ENCODE results near the gene SETD3. TPM values are rescaled to one million over a fixed set of nuclear protein-coding genes. Genes with fewer than 3 reads are reported as not detected.

The SETD3 gene
- total and polyA plus RNA-seq, 10 of the 15 experiments (the other 5 are each of a cell fraction or from before 2014, with no cell fraction given): 11.3 to 44.2 (median 36.5) TPM

DNA sequence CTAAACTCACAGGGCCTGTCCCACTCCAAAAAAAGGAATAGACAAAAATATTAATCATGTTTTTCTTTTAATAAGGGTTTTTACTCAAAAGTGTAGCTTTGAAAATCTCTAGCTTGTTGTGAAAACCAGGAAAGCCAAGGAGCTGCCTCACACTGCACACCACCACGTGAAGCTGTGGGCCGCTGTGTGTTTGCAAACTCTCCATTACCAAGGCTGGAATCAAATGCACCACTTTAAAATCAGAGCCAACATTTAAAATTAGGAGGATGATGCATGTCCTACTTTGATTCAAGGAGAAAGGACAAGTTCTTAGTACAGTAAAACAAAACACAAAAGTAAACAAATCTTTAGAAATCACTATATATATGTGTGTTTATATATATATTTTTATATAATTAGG, 83.0 kb downstream of the SETD3 start:
- FAIRE-seq (no peak), ATAC-seq (no peak), DNase-seq (ENCODE audit: low read depth, low spot score) (no peak)
- Histone ChIP-seq H3K27ac (ENCODE audit: control insufficient read depth, insufficient read depth) (no peak overlapping the region), H3K9ac (ENCODE audit: control insufficient read depth, insufficient read depth, low read length) (no peak overlapping the region), H3K4me1 (ENCODE audit: control insufficient read depth, insufficient read depth, low read length) (peaks cover 3% of the 10 kb centered on the region; the same call in 1 of the 2 replicates), H3K4me3 (no peak overlapping the region), H4K20me1 (ENCODE audit: control insufficient read depth, insufficient read depth) (no peaks in the 10 kb centered on the region), H3K9me3 (replicated peaks; ENCODE audit: control insufficient read depth, insufficient read depth, low read length) (no peaks in the 10 kb centered on the region), H3K79me2 (ENCODE audit: control insufficient read depth, insufficient read depth, low read length) (no peaks in the 10 kb centered on the region), H3K4me2 (ENCODE audit: control insufficient read depth, insufficient read depth) (no peak overlapping the region), H3K27me3 (replicated peaks in 1 of 2; ENCODE audit: control insufficient read depth in 2 of 2, insufficient read depth in 2 of 2, low read length in 1 of 2) (no peaks in the 10 kb centered on the region), H3K36me3 (ENCODE audit: control insufficient read depth in 2 of 2, insufficient read depth in 2 of 2, low read length in 1 of 2) (peaks cover 0 to 5% of the 10 kb centered on the region in 2 experiments; a peak in 3 of 4 replicates), H2AFZ (ENCODE audit: control insufficient read depth, low read depth, low read length) (no peak overlapping the region)
- in situ Hi-C loops (cut with MboI) (no loop called here), intact Hi-C loops (cut with micrococcal nuclease; ENCODE audit: unreplicated experiment) (no loop called here)
- ChIA-PET POLR2A (no interaction called here), CTCF (interaction anchor here (0.7 to 11.5 kb wide), 5 partner anchors 9 to 18 kb away, joined by 3 to 233 read pairs (median 8); no protein-coding TSS in a partner anchor), SMC1A (ENCODE audit: uncharacterized antibody, unreplicated experiment) (interaction anchor here (1.4 kb wide), 1 partner anchor 18 kb away, joined by 4 read pairs; no protein-coding TSS in a partner anchor), RAD21 (ENCODE audit: unreplicated experiment) (no interaction called here)
- TF ChIP-seq JUND (IDR thresholded peaks at IDR 0.05; ENCODE audit: low read depth, low read length) (no peak), CHD2 (IDR thresholded peaks at IDR 0.05; ENCODE audit: borderline replicate concordance, low read depth, low read length) (no peak), ZNF24 (IDR thresholded peaks at IDR 0.05) (no peak), ATF7 (IDR thresholded peaks at IDR 0.05; ENCODE audit: low read depth) (no peak), EGR1 (IDR thresholded peaks at IDR 0.05; ENCODE audit: borderline replicate concordance in 1 of 2, low read depth in 2 of 2, low read length in 2 of 2) (no peak), PAX8 (IDR thresholded peaks at IDR 0.05) (no peak), CREB1 (IDR thresholded peaks at IDR 0.05; ENCODE audit: low read depth) (no peak)
- BruUV-seq (replicated peaks): no TSS peak
- 88% methylated on average over 2 of the region's 2 CpGs for WGBS (ENCODE audit: insufficient coverage, insufficient replicate concordance, low lambda C conversion rate, missing lambda C conversion rate)

- no peaks in the 10 kb centered on the region for H4K20me1 ChIP-seq (ENCODE audit: control insufficient read depth, insufficient read depth)
- no peaks in the 10 kb centered on the region for H3K79me2 ChIP-seq (ENCODE audit: control insufficient read depth, insufficient read depth, low read length)
- POLR2A ChIA-PET: no interaction called here
- RAD21 ChIA-PET (ENCODE audit: unreplicated experiment): interaction anchor here (1.7 kb wide), 1 partner anchor 20 kb away, joined by 4 read pairs; no protein-coding TSS in a partner anchor
- no TSS peak for BruUV-seq (replicated peaks)
- H2AFZ ChIP-seq (ENCODE audit: control insufficient read depth, low read depth, low read length): no peak overlapping the region
- no peaks in the 10 kb centered on the region for H3K4me1 ChIP-seq (ENCODE audit: control insufficient read depth, insufficient read depth, low read length)
- FAIRE-seq (no peak), ATAC-seq (no peak), DNase-seq (ENCODE audit: low read depth, low spot score) (no peak)
- H3K9ac ChIP-seq (ENCODE audit: control insufficient read depth, insufficient read depth, low read length): no peak overlapping the region
- SMC1A ChIA-PET (ENCODE audit: uncharacterized antibody, unreplicated experiment): interaction anchor here (0.7 to 1.2 kb wide), 5 partner anchors 21 to 1636 kb away, joined by 3 read pairs; no protein-coding TSS in a partner anchor
- in situ Hi-C loops (cut with MboI): no loop called here
- no peaks in the 10 kb centered on the region for H3K27me3 ChIP-seq (replicated peaks in 1 of 2; ENCODE audit: control insufficient read depth in 2 of 2, insufficient read depth in 2 of 2, low read length in 1 of 2)
- no peak overlapping the region for H3K4me2 ChIP-seq (ENCODE audit: control insufficient read depth, insufficient read depth)
- 95% methylated on average over 10 of the region's 10 CpGs for WGBS (ENCODE audit: insufficient coverage, insufficient replicate concordance, low lambda C conversion rate, missing lambda C conversion rate)
- CTCF ChIA-PET: interaction anchor here (1.2 to 11.5 kb wide), 4 partner anchors 13 to 20 kb away, joined by 4 to 233 read pairs (median 6); no protein-coding TSS in a partner anchor
- no peak overlapping the region for H3K4me3 ChIP-seq
- H3K9me3 ChIP-seq (replicated peaks; ENCODE audit: control insufficient read depth, insufficient read depth, low read length): no peaks in the 10 kb centered on the region
- no peak overlapping the region for H3K27ac ChIP-seq (ENCODE audit: control insufficient read depth, insufficient read depth)
- intact Hi-C loops (cut with micrococcal nuclease; ENCODE audit: unreplicated experiment): no loop called here
- peaks cover 0 to 5% of the 10 kb centered on the region in 2 experiments; a peak in 3 of 4 replicates for H3K36me3 ChIP-seq (ENCODE audit: control insufficient read depth in 2 of 2, insufficient read depth in 2 of 2, low read length in 1 of 2)
- TF ChIP-seq, protein P1, sequence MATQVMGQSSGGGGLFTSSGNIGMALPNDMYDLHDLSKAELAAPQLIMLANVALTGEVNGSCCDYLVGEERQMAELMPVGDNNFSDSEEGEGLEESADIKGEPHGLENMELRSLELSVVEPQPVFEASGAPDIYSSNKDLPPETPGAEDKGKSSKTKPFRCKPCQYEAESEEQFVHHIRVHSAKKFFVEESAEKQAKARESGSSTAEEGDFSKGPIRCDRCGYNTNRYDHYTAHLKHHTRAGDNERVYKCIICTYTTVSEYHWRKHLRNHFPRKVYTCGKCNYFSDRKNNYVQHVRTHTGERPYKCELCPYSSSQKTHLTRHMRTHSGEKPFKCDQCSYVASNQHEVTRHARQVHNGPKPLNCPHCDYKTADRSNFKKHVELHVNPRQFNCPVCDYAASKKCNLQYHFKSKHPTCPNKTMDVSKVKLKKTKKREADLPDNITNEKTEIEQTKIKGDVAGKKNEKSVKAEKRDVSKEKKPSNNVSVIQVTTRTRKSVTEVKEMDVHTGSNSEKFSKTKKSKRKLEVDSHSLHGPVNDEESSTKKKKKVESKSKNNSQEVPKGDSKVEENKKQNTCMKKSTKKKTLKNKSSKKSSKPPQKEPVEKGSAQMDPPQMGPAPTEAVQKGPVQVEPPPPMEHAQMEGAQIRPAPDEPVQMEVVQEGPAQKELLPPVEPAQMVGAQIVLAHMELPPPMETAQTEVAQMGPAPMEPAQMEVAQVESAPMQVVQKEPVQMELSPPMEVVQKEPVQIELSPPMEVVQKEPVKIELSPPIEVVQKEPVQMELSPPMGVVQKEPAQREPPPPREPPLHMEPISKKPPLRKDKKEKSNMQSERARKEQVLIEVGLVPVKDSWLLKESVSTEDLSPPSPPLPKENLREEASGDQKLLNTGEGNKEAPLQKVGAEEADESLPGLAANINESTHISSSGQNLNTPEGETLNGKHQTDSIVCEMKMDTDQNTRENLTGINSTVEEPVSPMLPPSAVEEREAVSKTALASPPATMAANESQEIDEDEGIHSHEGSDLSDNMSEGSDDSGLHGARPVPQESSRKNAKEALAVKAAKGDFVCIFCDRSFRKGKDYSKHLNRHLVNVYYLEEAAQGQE (IDR thresholded peaks at IDR 0.05; ENCODE audit: low read depth, low read length): no peak
- TF ChIP-seq BRCA1 (IDR thresholded peaks at IDR 0.05; ENCODE audit: low read depth, low read length) (no peak), MYB (IDR thresholded peaks at IDR 0.05; ENCODE audit: borderline replicate concordance, low read depth, low read length) (no peak), SPI1 (IDR thresholded peaks at IDR 0.05; ENCODE audit: borderline replicate concordance, insufficient read depth, low read depth, low read length) (no peak)
Measured at GRCh38 chr14:99395909-99396530, 84.6 kb downstream of the SETD3 start.

All from GM12878 (cell line).